ENCODE data around the gene CMYA5. TPM values are rescaled to one million over a fixed set of nuclear protein-coding genes. Genes with fewer than 3 reads are reported as not detected.
A peak's percentile ranks its signal among the peaks of the same experiment; 100 is the strongest.
"Not testable (repeated sequence)": the region's sequence is repeated elsewhere in the genome, so short reads cannot be mapped to it uniquely, and the experiment has no call there.

Gene CMYA5
- polyA plus RNA-seq, 3 donors from 2014 or later, result not detected

DNA sequence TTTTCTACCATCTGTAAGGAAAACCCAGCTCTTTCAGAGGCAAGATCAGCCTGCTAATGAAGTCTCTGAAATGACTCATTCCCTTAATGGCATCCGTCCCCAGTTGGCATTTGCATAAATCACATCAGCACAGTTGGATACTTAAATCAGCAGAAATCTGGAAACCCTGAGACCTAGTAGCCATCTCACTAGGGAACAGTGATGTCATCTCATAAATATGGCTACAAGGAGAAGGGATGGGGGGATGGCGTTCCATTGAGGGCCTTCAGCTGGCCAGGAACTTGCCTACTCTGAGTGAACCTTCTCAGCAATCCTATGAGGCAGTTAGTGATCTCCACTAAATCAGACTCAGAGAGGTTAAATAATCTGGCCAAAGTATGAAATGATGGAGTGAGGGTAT, 81.8 kb downstream of the CMYA5 start:
- no peak overlapping the region for H3K27ac Mint-ChIP-seq
- H3K4me3 Mint-ChIP-seq, result no peak overlapping the region
- H3K9me3 Mint-ChIP-seq, result peaks cover 0 to 5% (median 3%) of the 10 kb centered on the region in 6 donors
- peaks cover 1 to 12% (median 4%) of the 10 kb centered on the region in 3 donors for H3K27me3 Mint-ChIP-seq (ENCODE audit: low read depth in 3 of 3)
- DNase-seq, result no peak
- no peaks in the 10 kb centered on the region for H3K4me1 Mint-ChIP-seq
- H3K36me3 Mint-ChIP-seq, result peaks cover 4 to 8% (median 4%) of the 10 kb centered on the region in 3 donors

DNA sequence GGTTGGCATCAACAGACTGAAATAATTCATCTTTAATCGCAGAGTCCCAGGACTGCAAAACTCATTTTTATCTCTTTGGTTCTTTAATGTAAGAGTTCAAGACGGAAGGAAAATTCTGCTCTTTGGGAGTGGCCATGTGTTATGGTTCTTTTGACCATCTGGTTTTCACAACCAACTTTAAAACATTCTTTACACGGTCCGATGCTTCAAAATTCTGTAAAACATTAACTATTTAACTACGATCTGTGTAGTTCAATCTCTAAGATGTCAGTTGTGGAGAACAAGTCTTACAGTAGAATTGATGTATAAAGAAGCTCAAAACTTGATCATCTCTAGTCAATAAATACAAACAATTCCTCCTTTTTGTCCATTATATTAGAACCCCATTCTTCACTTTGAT, 83.0 kb downstream of the CMYA5 start:
- peaks cover 0 to 5% (median 3%) of the 10 kb centered on the region in 6 donors for H3K9me3 Mint-ChIP-seq
- no peak for DNase-seq
- H3K4me1 Mint-ChIP-seq, result no peaks in the 10 kb centered on the region
- H3K4me3 Mint-ChIP-seq, result no peak overlapping the region
- H3K36me3 Mint-ChIP-seq, result peaks cover 4 to 8% (median 4%) of the 10 kb centered on the region in 3 donors
- no peak overlapping the region for H3K27ac Mint-ChIP-seq
- peaks cover 0 to 9% (median 0%) of the 10 kb centered on the region in 3 donors for H3K27me3 Mint-ChIP-seq (ENCODE audit: low read depth in 3 of 3)

DNA sequence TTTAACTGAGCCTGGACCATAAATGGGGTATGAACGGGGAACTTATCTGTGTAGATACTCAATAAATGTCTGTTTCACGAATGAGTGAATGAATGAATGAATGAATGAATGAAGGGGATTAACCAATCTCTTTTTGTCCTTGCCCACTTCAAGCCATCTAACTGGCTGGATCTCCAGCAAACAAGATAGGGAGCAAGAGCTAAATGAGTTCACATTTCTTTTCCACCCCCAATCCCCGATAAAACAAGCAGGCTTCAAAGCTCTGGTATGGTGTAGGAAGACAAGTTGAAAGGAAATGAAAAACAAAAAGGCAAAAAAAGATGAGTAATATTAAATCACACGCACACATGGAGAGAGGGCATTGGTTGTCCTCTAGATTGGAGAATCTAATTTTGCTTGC, 84.0 kb downstream of the CMYA5 start:
- H3K4me3 Mint-ChIP-seq, result no peak overlapping the region
- DNase-seq, result no peak
- H3K27me3 Mint-ChIP-seq (ENCODE audit: low read depth in 3 of 3), result peaks cover 0 to 9% (median 0%) of the 10 kb centered on the region in 3 donors
- peaks cover 0 to 4% (median 3%) of the 10 kb centered on the region in 6 donors for H3K9me3 Mint-ChIP-seq
- H3K4me1 Mint-ChIP-seq, result no peaks in the 10 kb centered on the region
- H3K27ac Mint-ChIP-seq, result no peak overlapping the region
- H3K36me3 Mint-ChIP-seq, result peaks cover 4% of the 10 kb centered on the region in 3 donors

DNA sequence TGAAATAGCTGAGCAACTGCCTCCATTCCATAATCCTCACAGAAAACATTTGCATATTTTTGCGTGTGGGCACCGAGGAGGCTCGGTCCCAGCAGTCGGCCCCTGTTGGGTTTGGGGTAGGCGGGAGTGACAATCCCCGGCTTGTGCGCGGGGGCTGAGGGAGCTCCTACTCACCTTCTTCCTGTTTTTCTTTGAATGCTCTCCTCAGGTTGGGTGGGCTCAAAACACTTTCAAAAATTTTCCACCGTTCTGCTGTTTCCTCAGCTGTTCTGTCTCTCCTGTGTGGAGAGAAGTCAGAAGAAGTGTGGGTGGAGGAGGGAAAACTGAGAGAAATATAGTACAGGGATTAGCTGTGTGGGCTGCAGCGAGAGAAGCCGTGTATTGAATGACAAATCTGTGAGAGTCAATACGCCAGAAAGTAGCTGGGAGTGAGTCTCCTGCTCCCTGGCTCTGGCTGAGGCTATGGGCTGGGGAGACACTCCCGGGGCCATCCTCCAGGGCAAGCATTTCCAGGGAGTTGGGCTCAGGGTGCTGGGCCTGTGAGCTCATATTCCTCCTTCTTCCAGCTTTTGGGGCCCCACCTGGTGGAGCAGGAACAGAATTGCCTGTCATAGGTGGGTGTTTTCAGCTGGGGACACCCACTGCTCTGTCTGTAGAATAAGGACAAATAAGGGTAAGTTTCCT, 84.7 kb downstream of the CMYA5 start:
- Mint-ChIP-seq H3K27ac (no peak overlapping the region), H3K27me3 (ENCODE audit: low read depth in 3 of 3) (peaks cover 0 to 7% (median 0%) of the 10 kb centered on the region in 3 donors), H3K4me3 (no peak overlapping the region), H3K36me3 (no peaks in the 10 kb centered on the region), H3K4me1 (no peaks in the 10 kb centered on the region), H3K9me3 (peaks cover 0 to 4% (median 0%) of the 10 kb centered on the region in 6 donors)
- no peak for DNase-seq

DNA sequence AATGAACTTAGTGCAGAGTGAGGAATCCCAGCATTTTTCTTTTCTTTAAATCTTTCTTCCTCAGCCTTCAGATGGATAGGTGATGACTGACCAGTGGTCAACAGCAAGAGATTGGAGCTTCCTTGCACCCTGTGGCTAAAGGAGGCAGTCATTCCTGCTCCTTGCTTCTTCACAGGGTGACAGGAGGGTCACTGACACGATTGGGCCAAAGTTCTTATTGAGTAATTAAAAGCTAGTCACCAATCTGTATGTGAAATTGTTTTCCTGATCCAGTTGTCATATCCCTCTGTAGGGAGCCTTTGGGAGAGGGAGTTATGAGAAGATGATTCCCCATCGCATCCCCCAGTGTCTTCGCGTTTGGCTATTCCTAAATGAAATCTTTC, 85.2 kb downstream of the CMYA5 start:
- DNase-seq, result no peak
- no peak overlapping the region for H3K4me3 Mint-ChIP-seq
- no peaks in the 10 kb centered on the region for H3K4me1 Mint-ChIP-seq
- H3K36me3 Mint-ChIP-seq, result no peaks in the 10 kb centered on the region
- peaks cover 0 to 6% (median 0%) of the 10 kb centered on the region in 3 donors for H3K27me3 Mint-ChIP-seq (ENCODE audit: low read depth in 3 of 3)
- no peaks in the 10 kb centered on the region for H3K9me3 Mint-ChIP-seq
- no peak overlapping the region for H3K27ac Mint-ChIP-seq

DNA sequence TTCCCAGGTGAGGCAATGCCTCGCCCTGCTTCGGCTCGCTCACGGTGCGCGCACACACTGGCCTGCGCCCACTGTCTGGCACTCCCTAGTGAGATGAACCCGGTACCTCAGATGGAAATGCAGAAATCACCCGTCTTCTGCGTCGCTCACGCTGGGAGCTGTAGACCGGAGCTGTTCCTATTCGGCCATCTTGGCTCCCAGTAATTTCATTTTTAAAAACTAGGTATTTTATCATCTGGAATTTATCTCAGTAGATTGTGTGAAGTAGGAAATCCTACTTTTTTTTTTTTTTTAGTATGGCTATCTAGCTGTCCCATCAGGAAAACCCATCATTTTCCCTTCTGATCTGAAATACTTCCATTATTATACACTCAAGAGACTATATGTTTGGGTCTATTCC, 95.1 kb downstream of the CMYA5 start:
- not testable (repeated sequence) for H3K4me1 Mint-ChIP-seq; H3K9me3 Mint-ChIP-seq; H3K27me3 Mint-ChIP-seq (ENCODE audit: low read depth in 3 of 3); H3K27ac Mint-ChIP-seq; H3K36me3 Mint-ChIP-seq; DNase-seq
- peak overlapping the region in 4 of 5 donors; percentile 9 to 62 (median 48) for H3K4me3 Mint-ChIP-seq

DNA sequence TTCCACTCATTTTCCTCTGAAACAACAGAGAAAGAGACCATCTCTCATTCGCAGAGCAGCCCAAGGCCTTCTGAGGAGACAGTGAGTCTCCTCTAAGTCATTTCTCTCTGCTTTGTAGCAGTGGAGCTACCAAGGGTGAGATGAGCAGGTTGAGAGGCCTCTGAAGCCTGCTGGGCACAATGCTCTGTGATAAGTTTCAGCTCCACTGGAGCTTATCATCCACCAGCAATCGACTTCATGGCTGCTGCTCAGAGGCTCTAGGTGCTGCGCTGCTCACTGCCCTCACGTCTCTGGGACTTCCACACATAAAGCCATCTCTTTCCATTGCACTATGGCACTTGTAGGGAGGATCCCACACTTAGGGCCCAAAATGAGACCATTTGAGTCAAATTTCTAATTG, 96.3 kb downstream of the CMYA5 start:
- Mint-ChIP-seq H3K4me3 (no peak overlapping the region), H3K36me3 (no peaks in the 10 kb centered on the region), H3K4me1 (no peaks in the 10 kb centered on the region), H3K27me3 (ENCODE audit: low read depth in 3 of 3) (peaks cover 0 to 2% (median 0%) of the 10 kb centered on the region in 3 donors), H3K9me3 (peaks cover 0 to 3% (median 0%) of the 10 kb centered on the region in 6 donors), H3K27ac (no peak overlapping the region)
- DNase-seq, result no peak

DNA sequence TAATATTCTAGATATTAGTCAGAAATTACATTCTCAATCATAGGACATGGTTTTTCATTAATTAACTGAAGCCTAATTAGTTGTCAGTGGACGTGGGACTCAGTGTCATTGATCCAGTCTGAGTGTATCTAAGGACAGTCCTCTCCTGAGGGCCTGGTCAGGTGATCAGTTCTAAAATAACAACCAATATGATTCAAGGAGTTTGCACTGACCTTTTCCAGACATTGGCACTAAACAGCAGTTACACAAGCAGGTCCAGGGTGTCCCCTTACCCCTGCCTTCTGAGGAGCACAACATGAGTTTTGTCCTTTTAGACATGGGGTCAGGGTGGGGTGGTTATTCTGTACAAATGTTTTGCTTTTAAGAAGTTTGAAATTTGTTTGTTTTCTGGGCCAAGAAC, 97.8 kb downstream of the CMYA5 start:
- no peak for DNase-seq
- Mint-ChIP-seq H3K36me3 (no peaks in the 10 kb centered on the region), H3K4me1 (no peaks in the 10 kb centered on the region), H3K27me3 (ENCODE audit: low read depth in 3 of 3) (peaks cover 0 to 2% (median 0%) of the 10 kb centered on the region in 3 donors), H3K4me3 (no peak overlapping the region), H3K27ac (no peak overlapping the region), H3K9me3 (peaks cover 0 to 3% (median 0%) of the 10 kb centered on the region in 6 donors)

DNA sequence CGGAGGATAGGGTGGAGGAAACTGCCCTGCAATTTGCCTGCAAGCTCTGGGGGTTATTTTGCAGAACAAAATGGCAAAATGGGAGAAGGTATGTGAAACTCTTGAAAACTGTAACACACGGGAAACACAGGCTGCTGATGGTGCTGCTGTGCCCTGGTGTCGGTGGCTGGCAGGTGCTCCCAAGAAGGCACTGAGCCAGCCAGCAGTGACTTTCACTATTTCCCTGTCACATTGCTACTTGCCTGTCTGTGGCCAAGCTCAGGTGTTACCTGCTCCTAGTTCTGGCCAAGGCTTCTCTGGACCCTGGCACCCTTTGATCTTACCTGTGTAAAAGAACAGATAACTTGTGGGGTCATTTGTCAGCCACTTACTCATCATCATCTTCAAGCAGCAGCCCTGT, 102.2 kb downstream of the CMYA5 start:
- Mint-ChIP-seq H3K27me3 (ENCODE audit: low read depth in 3 of 3) (peaks cover 0 to 2% (median 0%) of the 10 kb centered on the region in 3 donors), H3K36me3 (no peaks in the 10 kb centered on the region), H3K4me3 (no peak overlapping the region), H3K4me1 (no peaks in the 10 kb centered on the region), H3K9me3 (no peaks in the 10 kb centered on the region), H3K27ac (no peak overlapping the region)
- DNase-seq, result no peak

DNA sequence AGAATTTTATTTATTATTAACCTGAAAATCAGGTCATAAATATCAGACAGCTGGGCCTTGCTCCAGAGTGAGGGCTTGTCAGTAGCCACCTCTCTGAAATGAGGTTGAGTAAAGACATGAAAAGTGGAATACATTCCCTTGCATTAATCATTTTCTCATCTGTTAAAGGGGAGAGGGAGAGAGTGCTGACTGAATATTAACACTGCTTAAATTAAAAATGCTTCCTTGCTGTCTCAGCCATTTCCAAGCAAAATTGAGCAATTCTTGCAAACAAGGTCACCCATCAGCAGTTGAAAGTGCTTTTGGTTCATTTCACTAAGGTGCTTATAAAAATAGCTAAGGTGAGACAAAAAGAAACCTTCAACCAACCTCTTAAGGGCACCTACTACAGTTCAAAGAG, 102.8 kb downstream of the CMYA5 start:
- no peaks in the 10 kb centered on the region for H3K9me3 Mint-ChIP-seq
- DNase-seq, result no peak
- peaks cover 0 to 2% (median 0%) of the 10 kb centered on the region in 3 donors for H3K27me3 Mint-ChIP-seq (ENCODE audit: low read depth in 3 of 3)
- no peak overlapping the region for H3K4me3 Mint-ChIP-seq
- no peaks in the 10 kb centered on the region for H3K4me1 Mint-ChIP-seq
- no peak overlapping the region for H3K27ac Mint-ChIP-seq
- no peaks in the 10 kb centered on the region for H3K36me3 Mint-ChIP-seq

DNA sequence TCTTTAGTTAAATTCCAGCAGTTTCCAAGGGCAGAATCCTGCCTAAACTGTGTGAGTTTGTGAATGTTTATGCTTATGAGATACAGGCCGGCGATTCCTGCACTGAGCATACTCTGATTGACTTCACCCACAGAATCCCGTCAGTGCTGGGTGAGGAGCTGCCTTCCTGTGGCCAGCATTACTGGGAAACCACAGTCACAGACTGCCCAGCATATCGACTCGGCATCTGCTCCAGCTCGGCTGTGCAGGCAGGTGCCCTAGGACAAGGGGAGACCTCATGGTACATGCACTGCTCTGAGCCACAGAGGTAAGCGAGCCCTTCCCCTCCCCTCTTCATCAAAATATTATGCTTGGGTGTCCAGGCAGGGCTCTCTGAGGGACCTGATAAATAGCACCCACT, 103.7 kb downstream of the CMYA5 start:
- peaks cover 0 to 2% (median under 1%) of the 10 kb centered on the region in 3 donors for H3K27me3 Mint-ChIP-seq (ENCODE audit: low read depth in 3 of 3)
- H3K27ac Mint-ChIP-seq, result no peak overlapping the region

DNA sequence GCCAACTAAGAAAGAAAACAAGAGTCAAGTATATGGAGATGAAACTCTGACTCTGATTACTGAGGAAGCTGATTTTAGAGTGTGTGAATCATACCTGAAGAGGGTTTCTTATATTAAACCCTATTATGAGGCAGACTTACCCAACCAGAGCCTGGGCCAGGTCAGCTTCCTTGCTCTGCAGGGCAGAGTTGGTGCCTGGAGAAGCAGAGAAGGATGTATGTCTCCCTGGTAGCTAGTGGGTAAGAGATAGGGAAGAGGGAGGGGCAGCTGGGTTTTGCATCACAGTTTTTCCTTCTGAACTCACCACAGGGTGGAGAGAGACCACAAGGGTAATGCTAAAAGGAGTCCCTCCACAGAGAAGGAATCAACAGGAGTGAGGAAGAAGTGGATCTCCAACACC, 104.1 kb downstream of the CMYA5 start:
- Mint-ChIP-seq H3K9me3 (peaks cover 0 to 3% (median 0%) of the 10 kb centered on the region in 6 donors), H3K4me1 (no peaks in the 10 kb centered on the region), H3K4me3 (no peak overlapping the region), H3K27ac (no peak overlapping the region), H3K27me3 (ENCODE audit: low read depth in 3 of 3) (peaks cover 0 to 2% (median 2%) of the 10 kb centered on the region in 3 donors), H3K36me3 (no peaks in the 10 kb centered on the region)
- no peak for DNase-seq

More for the DNA sequence above, 103.7 kb downstream of the CMYA5 start:
- Mint-ChIP-seq H3K36me3 (no peaks in the 10 kb centered on the region), H3K9me3 (peaks cover 0 to 2% (median 0%) of the 10 kb centered on the region in 6 donors), H3K4me3 (no peak overlapping the region), H3K4me1 (no peaks in the 10 kb centered on the region)
- DNase-seq, result no peak

DNA sequence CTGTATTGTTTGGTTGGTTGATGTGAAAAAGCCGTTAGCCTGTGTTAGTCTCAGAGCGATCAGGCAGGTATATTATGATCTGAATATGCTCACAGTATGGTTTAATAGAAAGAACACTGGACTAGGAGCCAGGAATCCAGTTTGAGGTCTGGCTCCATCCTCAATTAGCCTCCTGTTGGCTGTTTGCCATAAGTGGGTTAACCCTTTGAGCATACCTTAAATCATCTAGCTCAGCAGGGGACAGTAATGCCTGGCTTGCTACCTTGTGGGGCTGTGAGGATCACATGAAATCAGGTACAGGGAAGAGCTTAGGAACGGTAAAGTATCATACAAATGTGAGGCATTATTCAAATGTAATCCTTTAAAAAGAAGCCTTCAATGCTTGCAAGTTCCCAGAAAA, 104.7 kb downstream of the CMYA5 start:
- H3K27ac Mint-ChIP-seq, result no peak overlapping the region
- no peaks in the 10 kb centered on the region for H3K4me1 Mint-ChIP-seq
- peaks cover 0 to 3% (median 0%) of the 10 kb centered on the region in 6 donors for H3K9me3 Mint-ChIP-seq
- H3K4me3 Mint-ChIP-seq, result no peak overlapping the region
- no peak for DNase-seq
- peaks cover 0 to 2% (median 0%) of the 10 kb centered on the region in 3 donors for H3K27me3 Mint-ChIP-seq (ENCODE audit: low read depth in 3 of 3)
- H3K36me3 Mint-ChIP-seq, result no peaks in the 10 kb centered on the region

DNA sequence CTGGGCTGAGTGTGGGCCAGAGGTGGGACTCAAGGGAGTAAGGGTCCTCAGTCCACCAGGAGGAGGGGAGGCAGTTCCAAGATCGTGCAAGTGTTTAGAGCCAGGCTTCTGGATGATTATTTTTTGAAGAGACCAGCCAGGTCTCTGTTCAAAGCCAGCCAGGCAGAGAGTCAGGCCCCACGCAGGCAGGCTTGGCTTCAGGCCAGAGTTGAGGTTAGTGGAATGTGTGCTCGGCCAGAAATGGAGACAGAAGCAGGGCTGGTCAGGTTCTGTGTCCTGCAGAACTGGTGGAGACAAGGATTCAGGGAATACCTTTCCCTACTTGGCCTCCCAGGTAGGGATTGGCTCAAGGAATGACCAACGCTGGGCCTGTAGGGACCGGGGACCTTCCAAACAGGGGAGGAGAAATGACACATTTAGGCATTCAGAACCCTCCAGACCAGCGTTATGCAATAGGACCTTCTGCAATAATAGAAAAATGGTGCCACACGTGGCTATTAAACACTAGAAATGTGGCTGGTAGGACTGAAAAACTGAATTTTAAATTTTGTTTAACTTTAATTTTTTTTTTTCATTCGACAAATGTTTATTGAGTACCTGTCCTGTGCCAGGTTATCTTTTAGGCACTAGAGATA, 106.2 kb downstream of the CMYA5 start:
- DNase-seq, result no peak
- Mint-ChIP-seq H3K36me3 (no peaks in the 10 kb centered on the region), H3K27me3 (ENCODE audit: low read depth in 3 of 3) (peaks cover 0 to 2% (median 0%) of the 10 kb centered on the region in 3 donors), H3K9me3 (peaks cover 0 to 3% (median 0%) of the 10 kb centered on the region in 6 donors), H3K4me3 (no peak overlapping the region), H3K27ac (no peak overlapping the region), H3K4me1 (no peaks in the 10 kb centered on the region)

Data from immature natural killer cell (primary cell).